Lung (tissue), 12 donors: Measurements from ENCODE around the gene ADGRF1. TPM values are rescaled to one million over a fixed set of nuclear protein-coding genes. Genes with fewer than 3 reads are reported as not detected.
A peak's percentile ranks its signal among the peaks of the same experiment; 100 is the strongest.

Source experiments
- ATAC-seq: fragments of 200-7000 bp; cut with Tn5 transposase; one replicate; pipeline ENCODE4 v1.9.1; 2020; ENCODE audit warnings: moderate number of reproducible peaks; ENCODE audit not compliant: insufficient read depth, low FRiP score
- DNase-seq, 3 donors: peaks; one replicate each; pipeline ENCODE4 v3.0.0-alpha.2; 2013 to 2017
- H3K27ac ChIP-seq, 2 donors: one replicate each; pipeline ENCODE4 v1.5.1; 2013; ENCODE audit warnings: mild to moderate bottlenecking in 2 of 2, moderate library complexity in 2 of 2, control low read depth in 1 of 2, inconsistent platforms in 1 of 2, low read depth in 1 of 2, low read length in 1 of 2
- H3K27me3 ChIP-seq, 3 donors: one replicate each; pipeline ENCODE4 v1.5.1; 2013; ENCODE audit warnings: low read length in 2 of 3; ENCODE audit not compliant: control insufficient read depth in 3 of 3, insufficient read depth in 3 of 3
- H3K36me3 ChIP-seq, 4 donors: one replicate each; pipeline ENCODE4 v1.5.1; 2013; ENCODE audit warnings: low read length in 4 of 4, mild to moderate bottlenecking in 1 of 4, moderate library complexity in 1 of 4; ENCODE audit not compliant: control insufficient read depth in 4 of 4, insufficient read depth in 4 of 4
- H3K4me1 ChIP-seq, 5 donors: one replicate each; pipeline ENCODE4 v1.5.1; 2013; ENCODE audit warnings: low read length in 5 of 5, mild to moderate bottlenecking in 2 of 5, moderate library complexity in 1 of 5; ENCODE audit not compliant: control insufficient read depth in 5 of 5, insufficient read depth in 5 of 5
- H3K4me3 ChIP-seq: one replicate; pipeline ENCODE4 v1.5.1; 2013; ENCODE audit warnings: mild to moderate bottlenecking, control low read depth, moderate library complexity
- H3K9ac ChIP-seq, 2 donors: one replicate each; pipeline ENCODE4 v1.5.1; 2013; ENCODE audit warnings: low read length in 2 of 2, control low read depth in 1 of 2; ENCODE audit not compliant: insufficient read depth in 1 of 2
- H3K9me3 ChIP-seq, 4 donors: one replicate each; pipeline ENCODE4 v1.5.1; 2013; ENCODE audit warnings: low read length in 3 of 4, mild to moderate bottlenecking in 1 of 4, moderate library complexity in 1 of 4; ENCODE audit not compliant: control insufficient read depth in 4 of 4, insufficient read depth in 3 of 4
- CTCF ChIP-seq: IDR thresholded peaks from 2 replicates; pipeline ENCODE4 v1.5.1; 2012; ENCODE audit warnings: mild to moderate bottlenecking; ENCODE audit errors: control extremely low read depth, extremely low read depth
- WGBS, 2 donors: extraction: QIAGEN DNeasy Blood & Tissue Kit; methylation state at CpG; one replicate each; pipeline ENCODE4 v1.1.7; 2013; 5-methylcytosine and 5-hydroxymethylcytosine counted together
- polyA plus RNA-seq, 2 donors: library from polyadenylated mRNA; stranded (reverse); fragments of 200-250 nt; gene quantifications; one replicate each; pipeline ENCODE4 v1.2.1, GENCODE V29; 2013
- total RNA-seq, 2 donors: library from RNA; depleted of rRNA in 1 of 2; stranded (reverse); fragments of >200 nt in 1 of 2; gene quantifications; one replicate each; pipeline ENCODE4 v1.2.1, GENCODE V29; 2014 to 2021
- donor health status: control.
- donor health status: control.
- donor health status: Bipolar disorder and iron deficiency.
- donor health status: healthy.
- donor health status: DM: yes; HTN: yes; CAD: no.

The ADGRF1 gene
- total and polyA plus RNA-seq, 4 donors: 4.0 to 23.3 (median 12.6) TPM

DNA sequence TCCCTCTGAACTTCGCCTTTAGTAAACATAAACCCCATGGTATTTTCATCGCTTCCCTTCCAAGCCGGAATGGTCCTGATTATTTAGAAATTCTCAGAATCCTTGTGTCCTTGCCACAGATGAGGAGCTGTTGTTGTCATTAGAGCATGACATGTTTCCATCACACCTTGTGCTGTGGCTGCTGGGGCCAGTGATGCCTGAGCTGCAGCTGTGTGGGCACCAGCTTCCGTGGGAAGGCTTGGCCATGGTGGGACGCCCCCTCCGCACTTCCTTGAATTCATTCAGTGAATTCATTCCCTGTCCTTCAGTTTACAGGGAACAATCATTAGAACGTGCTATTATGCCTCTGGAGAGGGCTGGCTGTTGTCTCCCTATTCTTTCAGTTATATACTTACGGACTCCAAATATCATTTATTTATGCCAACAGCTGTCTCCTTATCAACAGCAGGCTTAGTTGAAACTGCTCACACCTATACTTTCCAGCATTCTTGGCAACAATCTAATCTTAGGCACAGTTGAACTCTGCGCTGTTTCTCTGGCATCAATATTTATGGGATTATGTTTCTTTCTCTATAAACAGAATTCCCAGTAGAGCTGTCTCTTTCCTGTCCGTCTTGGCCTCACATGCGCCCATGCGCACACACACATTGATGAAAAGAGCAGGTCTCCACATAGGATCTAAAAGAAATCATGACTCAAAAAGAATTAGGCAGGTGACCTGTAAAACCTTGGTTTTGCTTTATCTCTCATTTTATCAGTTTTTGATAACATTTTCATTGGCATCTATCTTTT, 9.0 kb downstream of the ADGRF1 start:
- H3K27me3 ChIP-seq: no peaks in the 10 kb centered on the region

DNA sequence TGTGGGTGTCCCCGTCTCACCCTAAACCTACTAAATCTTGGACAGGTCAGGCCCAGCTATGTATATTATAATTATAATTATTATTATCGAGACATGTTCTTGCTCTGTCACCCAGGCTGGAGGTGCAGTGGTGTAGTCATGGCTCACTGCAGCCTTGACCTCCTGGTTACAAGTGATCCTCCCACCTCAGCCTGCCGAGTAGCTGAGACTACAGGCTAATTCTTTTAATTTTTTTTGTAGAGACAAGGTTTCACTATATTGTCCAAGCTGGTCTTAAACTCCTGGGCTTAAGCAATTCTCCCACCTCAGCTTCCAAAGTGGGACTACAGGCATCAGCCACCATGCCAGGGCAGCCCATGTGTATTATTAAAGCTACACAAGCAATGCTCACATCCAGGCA, 10.5 kb downstream of the ADGRF1 start:
- H3K4me1 ChIP-seq: peaks cover 4 to 31% (median 11%) of the 10 kb centered on the region in 5 donors
- peak overlapping the region in 1 of 2 donors; percentile 35 for H3K27ac ChIP-seq
- no peak overlapping the region for H3K9ac ChIP-seq
- H3K9me3 ChIP-seq: no peaks in the 10 kb centered on the region
- no peak for ATAC-seq
- TF ChIP-seq CTCF: no peak
- no peak for DNase-seq
- no peaks in the 10 kb centered on the region for H3K36me3 ChIP-seq
- 90 to 94% methylated on average over 3 of the region's 3 CpGs for WGBS, 2 donors
- H3K4me3 ChIP-seq: no peak overlapping the region
- no peaks in the 10 kb centered on the region for H3K27me3 ChIP-seq

More for the DNA sequence above, 9.0 kb downstream of the ADGRF1 start:
- Histone ChIP-seq H3K36me3 (no peaks in the 10 kb centered on the region), H3K27ac (no peak overlapping the region), H3K9me3 (no peaks in the 10 kb centered on the region), H3K4me3 (no peak overlapping the region), H3K9ac (no peak overlapping the region), H3K4me1 (peaks cover 4 to 31% (median 11%) of the 10 kb centered on the region in 5 donors)
- ATAC-seq (no peak), DNase-seq (peak; percentile 34 to 57 (median 50))
- 60 to 78% methylated on average over 12 of the region's 12 CpGs for WGBS, 2 donors
- no peak for TF ChIP-seq CTCF

GRCh38 chr6:47029865-47030561, 12.1 kb downstream of the ADGRF1 start:
- no peak for TF ChIP-seq CTCF
- no peak overlapping the region for H3K9ac ChIP-seq
- peak; percentile 27 for ATAC-seq
- H3K27ac ChIP-seq: peak overlapping the region in 1 of 2 donors; percentile 20
- no peaks in the 10 kb centered on the region for H3K36me3 ChIP-seq
- peaks cover 4 to 27% (median 11%) of the 10 kb centered on the region in 5 donors for H3K4me1 ChIP-seq
- no peaks in the 10 kb centered on the region for H3K27me3 ChIP-seq
- DNase-seq: peak in 2 of 3 donors; percentile 31 to 57
- H3K9me3 ChIP-seq: no peaks in the 10 kb centered on the region
- 64 to 85% methylated on average over 7 of the region's 7 CpGs for WGBS, 2 donors
- no peak overlapping the region for H3K4me3 ChIP-seq
